EL (cell line): ENCODE results near the gene EXOC2.

Experiments used
- DNase-seq: peaks from one replicate; pipeline ENCODE4 v3.0.0-alpha.2; 2016

Gene EXOC2

GRCh38 chr6:513961-514360 is 179.0 kb downstream of the EXOC2 start:
- no peak for DNase-seq

GRCh38 chr6:513058-513457 is 179.9 kb downstream of the EXOC2 start:
- no peak for DNase-seq

DNA sequence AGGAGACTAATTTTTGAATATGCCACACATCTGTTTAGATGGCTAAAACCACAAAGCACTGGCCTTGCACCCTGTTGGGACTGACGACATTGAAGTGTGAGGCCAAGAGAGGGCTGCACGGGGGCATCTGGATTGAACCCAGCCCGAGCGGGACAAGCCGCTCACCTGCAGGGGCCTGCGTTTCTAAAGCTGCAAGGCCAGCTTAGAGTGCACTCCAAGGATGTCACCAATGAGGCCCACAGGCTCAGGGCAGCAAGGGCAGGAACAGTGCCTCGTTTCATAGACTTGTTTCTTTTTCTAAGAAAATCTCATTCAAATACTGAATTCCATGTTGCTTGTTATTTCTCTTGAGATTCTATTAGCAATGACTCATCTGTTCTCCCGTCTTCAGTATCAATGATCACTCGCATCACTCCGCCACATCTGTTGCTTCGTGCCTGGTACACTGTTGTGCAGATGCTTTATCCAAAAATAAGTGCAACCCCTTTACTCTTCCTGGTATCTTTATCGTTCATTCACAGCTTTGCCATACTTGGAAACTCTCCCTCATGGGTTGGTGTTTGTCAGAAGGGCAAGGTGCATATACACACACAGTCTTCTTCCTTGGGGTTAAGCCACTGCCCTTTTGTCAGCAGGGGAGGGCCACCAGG is 181.3 kb downstream of the EXOC2 start:
- DNase-seq: no peak

- no peak for DNase-seq
Measured at GRCh38 chr6:509676-510075, 183.3 kb downstream of the EXOC2 start.

- DNase-seq: no peak
Measured at GRCh38 chr6:508614-509013, 184.3 kb downstream of the EXOC2 start.

DNA sequence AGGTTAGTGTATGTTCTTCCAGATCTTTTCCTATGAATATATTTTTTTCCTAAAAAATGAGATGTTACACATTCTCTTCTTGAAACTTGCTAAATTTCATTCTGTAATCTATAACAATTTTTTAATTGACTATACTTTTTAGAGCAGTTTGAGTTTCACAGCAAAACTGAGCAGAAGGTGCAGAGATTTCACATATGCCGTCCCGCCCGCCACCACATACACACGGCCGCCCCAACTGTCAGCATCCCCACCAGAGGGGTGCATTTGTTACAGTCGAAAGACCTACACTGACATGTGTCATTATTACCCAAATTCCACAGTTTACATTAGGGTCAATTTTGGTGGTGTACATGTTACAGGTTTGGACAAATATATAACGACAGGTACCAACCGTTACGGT is 184.9 kb downstream of the EXOC2 start:
- no peak for DNase-seq

DNA sequence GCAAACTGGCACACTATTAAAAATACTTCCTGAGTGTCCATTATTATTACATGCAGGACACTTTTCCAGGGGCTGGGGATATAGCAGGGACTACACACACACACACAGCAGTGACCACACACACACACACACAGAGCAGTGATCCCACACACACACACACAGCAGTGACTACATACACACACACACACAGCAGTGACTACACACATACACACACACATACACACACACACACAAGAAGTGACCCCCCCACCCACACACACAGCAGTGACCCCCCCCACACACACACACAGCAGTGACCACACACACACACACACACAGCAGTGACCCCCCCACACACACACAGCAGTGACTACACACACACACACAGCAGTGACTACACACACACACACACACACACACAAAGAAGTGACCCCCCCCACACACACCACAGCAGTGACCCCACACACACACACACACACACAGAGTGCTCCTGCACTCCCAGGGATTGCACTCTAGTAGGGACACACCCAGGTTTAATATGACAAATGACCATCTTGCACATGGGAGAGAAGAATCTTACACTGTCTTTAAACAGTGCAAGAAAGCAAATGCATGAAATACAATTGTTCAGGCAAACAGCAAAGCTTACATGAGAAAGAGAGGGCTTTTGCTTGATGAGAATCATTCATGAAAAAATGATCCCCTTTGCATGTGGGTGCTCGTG is 185.9 kb downstream of the EXOC2 start:
- DNase-seq: no peak

GRCh38 chr6:506508-506907 is 186.4 kb downstream of the EXOC2 start:
- no peak for DNase-seq

GRCh38 chr6:505374-505773 is 187.6 kb downstream of the EXOC2 start:
- no peak for DNase-seq

DNA sequence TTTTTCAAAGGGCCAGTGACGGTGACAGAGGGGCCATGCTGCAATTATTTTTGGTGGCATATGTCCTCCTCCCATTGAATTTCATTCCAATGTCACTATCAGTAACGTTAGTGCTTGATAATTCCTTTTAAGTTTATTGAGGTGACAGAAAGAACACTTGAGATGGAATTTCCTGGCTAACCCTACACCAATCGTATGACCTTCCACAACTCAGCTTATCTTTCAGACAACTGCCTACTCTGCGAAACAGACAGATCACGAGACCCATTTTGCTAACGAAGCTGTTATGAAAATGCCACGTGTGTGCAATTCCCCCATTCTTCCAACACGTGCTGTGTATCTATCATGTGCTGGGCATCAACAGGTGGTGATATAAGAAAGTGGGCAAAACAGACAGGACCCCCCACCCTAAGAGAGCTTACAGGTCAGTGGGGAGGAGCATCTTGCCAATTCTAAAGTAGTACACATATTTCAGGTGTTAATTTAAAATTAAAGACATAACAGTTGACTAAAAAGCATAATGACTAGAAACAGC is 188.4 kb downstream of the EXOC2 start:
- no peak for DNase-seq

- DNase-seq: no peak
Measured at GRCh38 chr6:503610-504362, 189.2 kb downstream of the EXOC2 start.

DNA sequence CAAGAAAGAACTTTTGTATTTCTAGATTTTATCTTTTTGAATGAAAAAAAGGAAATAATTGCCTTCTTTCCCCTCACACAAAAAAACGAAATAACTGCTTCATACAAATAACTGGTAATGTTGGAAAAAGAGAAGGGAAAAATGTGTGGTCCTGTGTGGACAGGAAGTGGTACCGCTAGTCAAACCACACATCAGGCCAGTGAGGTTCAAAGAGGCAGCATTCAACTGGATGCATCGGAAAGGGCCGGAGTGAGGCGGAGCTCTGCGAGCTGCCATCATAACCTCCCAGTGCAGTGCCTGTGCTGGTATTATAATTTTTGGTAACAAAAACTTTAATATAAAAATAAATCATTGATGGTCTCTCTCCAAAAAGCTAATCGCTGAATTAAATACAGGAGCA is 190.2 kb downstream of the EXOC2 start:
- no peak for DNase-seq

DNA sequence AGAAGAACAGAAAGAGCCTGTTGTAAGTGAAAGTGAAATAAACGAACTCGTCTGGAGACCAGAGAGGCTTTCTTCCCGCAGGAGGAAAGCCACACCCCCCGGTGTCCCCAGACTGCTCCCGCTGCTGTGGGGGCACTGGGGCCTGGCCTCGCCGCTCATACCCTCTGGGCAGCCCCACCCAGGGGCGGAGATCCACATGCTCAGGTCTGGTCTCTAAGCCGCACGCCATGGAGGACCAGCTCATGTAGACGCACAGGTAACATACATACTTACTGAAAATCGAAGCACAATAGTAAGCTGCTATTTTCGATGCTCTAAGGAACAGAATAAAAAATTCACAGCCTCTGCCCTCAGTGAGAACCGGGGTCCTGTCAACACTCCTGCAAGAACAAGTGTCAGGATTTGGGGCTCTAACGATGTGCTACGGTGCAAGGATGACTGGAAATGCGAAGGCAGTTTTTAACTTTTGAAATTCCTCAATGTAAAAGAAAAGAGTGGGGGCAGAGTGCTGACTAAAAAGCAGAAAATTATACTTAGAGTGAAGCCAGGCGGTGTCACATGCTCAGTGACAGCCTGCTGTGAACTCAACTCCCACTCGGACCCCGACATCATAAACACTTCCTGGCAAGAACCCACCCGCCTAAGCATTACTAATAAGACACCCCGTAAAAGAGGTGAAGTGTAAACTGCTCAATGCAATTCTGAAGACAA is 190.9 kb downstream of the EXOC2 start:
- DNase-seq: no peak

DNA sequence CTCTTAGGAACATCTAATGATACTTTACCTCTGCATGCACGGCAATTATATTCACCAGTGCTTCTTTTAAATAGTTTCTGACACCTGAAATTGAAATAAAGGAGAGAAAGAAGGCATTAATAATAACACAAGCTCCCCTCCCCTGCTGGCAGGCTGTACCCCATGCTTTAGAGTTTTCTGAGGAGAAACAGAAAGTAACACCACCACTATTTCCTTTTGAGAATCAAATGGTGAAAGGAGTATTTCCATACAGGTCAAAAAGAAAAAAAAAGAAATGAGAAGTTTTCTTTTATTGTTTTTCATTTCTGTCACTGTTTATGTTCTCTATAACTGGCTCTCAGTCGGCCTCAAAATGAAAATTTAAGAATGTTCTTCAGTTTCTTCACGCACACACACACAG is 193.3 kb downstream of the EXOC2 start:
- DNase-seq: no peak

DNA sequence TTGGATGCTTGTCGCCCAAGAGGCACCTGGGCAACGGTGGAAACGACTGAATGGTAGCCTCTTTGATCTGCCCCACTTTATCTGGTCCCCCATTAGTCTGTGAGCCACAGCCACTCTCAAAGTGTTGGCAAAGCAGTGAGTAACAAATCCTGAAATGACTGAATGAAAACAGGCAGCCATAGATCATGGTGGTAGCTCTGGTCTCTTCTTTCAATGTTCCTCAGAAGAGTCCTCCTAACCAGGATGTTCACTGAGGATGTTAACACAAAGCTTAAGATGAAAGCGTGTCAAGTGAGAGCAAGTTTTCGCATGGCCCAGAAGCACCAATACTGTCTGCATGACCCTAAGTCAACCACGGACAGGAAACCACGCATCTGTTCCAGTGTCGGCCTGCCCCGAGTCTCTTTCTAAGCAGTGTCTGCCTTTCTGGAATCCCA is 194.1 kb downstream of the EXOC2 start:
- DNase-seq: no peak

- no peak for DNase-seq
Measured at GRCh38 chr6:497258-497657, 195.7 kb downstream of the EXOC2 start.

DNA sequence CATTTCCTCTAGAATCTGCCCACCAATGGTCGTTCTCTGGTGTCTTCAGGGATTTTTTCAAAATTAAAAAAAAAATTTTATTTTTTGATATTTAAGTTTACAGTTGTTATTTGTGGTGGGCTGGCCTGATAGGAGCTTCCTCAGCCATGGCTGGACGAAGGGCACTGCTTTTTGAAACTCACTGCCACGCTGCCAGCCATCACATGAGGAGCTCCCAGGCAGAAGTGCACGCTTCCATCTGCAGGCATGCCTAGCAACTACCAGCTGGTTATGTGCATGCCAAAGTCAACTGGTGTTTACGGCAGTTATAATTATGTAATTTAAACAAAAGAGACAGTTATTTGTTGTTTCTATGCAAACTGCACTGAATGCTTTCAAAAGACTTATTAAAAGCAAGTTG is 196.3 kb downstream of the EXOC2 start:
- DNase-seq: no peak

DNA sequence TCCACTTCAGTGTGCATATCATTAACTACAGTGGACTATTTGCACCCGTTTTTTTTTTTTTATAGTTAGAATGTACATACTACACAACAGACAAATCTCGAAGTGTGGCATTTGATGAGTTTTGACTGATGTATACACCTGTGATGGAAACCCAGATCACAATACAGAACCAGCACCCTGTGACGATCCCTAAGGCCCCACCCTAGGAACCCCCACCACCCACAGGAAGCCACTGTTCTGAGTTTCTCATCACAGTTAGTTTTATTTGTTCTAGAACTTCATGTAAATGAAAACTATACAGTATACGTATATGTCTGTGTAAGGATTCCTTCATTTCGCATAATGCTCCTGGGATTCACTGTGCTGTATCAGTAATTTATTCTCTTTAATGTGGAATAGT is 198.5 kb downstream of the EXOC2 start:
- no peak for DNase-seq

- no peak for DNase-seq
Measured at GRCh38 chr6:493840-494239, 199.1 kb downstream of the EXOC2 start.

DNA sequence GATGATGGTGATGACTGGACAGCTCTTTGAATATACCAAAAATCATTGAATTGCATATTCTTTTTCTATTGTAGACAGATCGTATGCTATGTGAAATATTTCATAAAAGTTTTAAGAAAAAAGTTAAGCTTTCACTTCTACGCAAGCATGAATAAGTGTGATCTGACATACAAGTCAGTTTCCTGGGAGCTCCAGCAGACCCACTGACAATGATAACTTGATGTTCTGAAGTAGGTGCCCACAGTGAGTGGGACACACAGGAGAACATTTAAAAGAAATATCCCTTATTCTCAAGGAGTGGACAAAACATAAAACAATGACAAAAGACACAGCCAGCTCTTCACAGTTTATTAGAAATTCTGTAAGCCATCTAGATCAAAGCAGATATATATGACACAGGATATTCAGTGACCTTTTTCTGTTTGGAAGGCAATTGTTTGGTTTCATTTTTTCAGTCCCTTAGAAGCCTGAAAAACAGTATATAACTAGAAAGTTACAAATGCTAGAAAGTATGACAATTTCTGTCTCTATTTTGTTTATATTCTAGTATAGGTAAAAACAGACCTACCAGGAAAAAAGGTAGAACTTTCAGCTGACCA is 200.0 kb downstream of the EXOC2 start:
- DNase-seq: no peak

GRCh38 chr6:492178-492577 is 200.8 kb downstream of the EXOC2 start:
- no peak for DNase-seq

GRCh38 chr6:491233-491632 is 201.7 kb downstream of the EXOC2 start:
- DNase-seq: no peak
